NB4 (cell line): Measurements from ENCODE around the gene SIK2.

Source experiments
- DNase-seq: peaks from one replicate; pipeline ENCODE4 v3.0.0; 2010; ENCODE audit warnings: low read depth
- H3K4me3 ChIP-seq: one replicate; pipeline ENCODE4 v1.5.1; 2011; ENCODE audit warnings: mild to moderate bottlenecking, low read depth, low read length, moderate library complexity
- CTCF ChIP-seq: IDR thresholded peaks from one replicate; pipeline ENCODE4 v1.5.1; 2012; ENCODE audit warnings: low read depth, low read length
- MAX ChIP-seq: IDR thresholded peaks from 2 replicates; pipeline ENCODE4 v1.6.1; 2011; ENCODE audit warnings: low read depth, low read length
- MYC ChIP-seq: IDR thresholded peaks from 2 replicates; pipeline ENCODE4 v1.6.1; 2011; ENCODE audit warnings: low read depth, low read length
- POLR2A ChIP-seq: IDR thresholded peaks from 2 replicates; pipeline ENCODE4 v1.6.1; 2011; ENCODE audit warnings: mild to moderate bottlenecking; ENCODE audit not compliant: insufficient read length; ENCODE audit errors: extremely low read depth

Gene SIK2

GRCh38 chr11:111601979-111602864 lies at the start of gene SIK2:
Gene SIK2, plus strand, starts transcription at chr11:111602449. Its CDS starts 115 bp downstream, at chr11:111602564.
- H3K4me3 ChIP-seq = peak within 1 kb of the TSS; percentile 75
- peak; percentile 99 for DNase-seq
- TF ChIP-seq MAX = peak; percentile 67
- TF ChIP-seq CTCF = peak; percentile 72
- TF ChIP-seq POLR2A = peak; percentile 46
- TF ChIP-seq MYC = peak; percentile 75

GRCh38 chr11:111554532-111554931 lies 47.7 kb upstream of the SIK2 start:
- no peak for DNase-seq
- TF ChIP-seq MAX (no peak), MYC (no peak), CTCF (no peak), POLR2A (no peak)
- no peak overlapping the region for H3K4me3 ChIP-seq

- no peak overlapping the region for H3K4me3 ChIP-seq
- DNase-seq = no peak
- no peak for TF ChIP-seq MAX
- TF ChIP-seq CTCF = no peak
- no peak for TF ChIP-seq MYC
- no peak for TF ChIP-seq POLR2A
These were observed 47.0 kb upstream of the SIK2 start for GRCh38 chr11:111555255-111555654.

- TF ChIP-seq MAX (no peak), MYC (no peak), POLR2A (no peak), CTCF (no peak)
- H3K4me3 ChIP-seq = no peak overlapping the region
- DNase-seq = no peak
These were observed 44.7 kb upstream of the SIK2 start for GRCh38 chr11:111557425-111558111.

GRCh38 chr11:111559800-111560464 lies 42.3 kb upstream of the SIK2 start:
- DNase-seq = no peak
- TF ChIP-seq MAX = no peak
- TF ChIP-seq CTCF = no peak
- no peak for TF ChIP-seq MYC
- no peak for TF ChIP-seq POLR2A
- H3K4me3 ChIP-seq = no peak overlapping the region
